ENCODE measurements around the gene LIPM.
A peak's percentile ranks its signal among the peaks of the same experiment; 100 is the strongest.
"Not testable (repeated sequence)": the region's sequence is repeated elsewhere in the genome, so short reads cannot be mapped to it uniquely, and the experiment has no call there.

LIPM gene

GRCh38 chr10:88835910-88836221 is 33.3 kb downstream of the LIPM start:
- no peak for DNase-seq (ENCODE audit: low read depth, low spot score)
- no peak overlapping the region for H3K27ac ChIP-seq

GRCh38 chr10:88837632-88838031 is 35.1 kb downstream of the LIPM start:
- DNase-seq (ENCODE audit: low read depth, low spot score): not testable (repeated sequence)

GRCh38 chr10:88838766-88839350 is 36.3 kb downstream of the LIPM start:
- H3K27ac ChIP-seq: no peak overlapping the region
- no peak for DNase-seq (ENCODE audit: low read depth, low spot score)

More at GRCh38 chr10:88837632-88838031, 35.1 kb downstream of the LIPM start:
- H3K27ac ChIP-seq: not testable (repeated sequence)

- H3K27ac ChIP-seq: no peak overlapping the region
- no peak for DNase-seq (ENCODE audit: low read depth, low spot score)
These were observed 37.6 kb downstream of the LIPM start for GRCh38 chr10:88840104-88840503.

- DNase-seq (ENCODE audit: low read depth, low spot score): no peak
- H3K27ac ChIP-seq: no peak overlapping the region
These were observed 38.4 kb downstream of the LIPM start for GRCh38 chr10:88840881-88841280.

- H3K27ac ChIP-seq: no peak overlapping the region
- no peak for DNase-seq (ENCODE audit: low read depth, low spot score)
These were observed 39.0 kb downstream of the LIPM start for GRCh38 chr10:88841316-88842111.

- no peak for DNase-seq (ENCODE audit: low read depth, low spot score)
- H3K27ac ChIP-seq: no peak overlapping the region
These were observed 40.6 kb downstream of the LIPM start for GRCh38 chr10:88843171-88843570.

GRCh38 chr10:88848499-88848898 is 46.0 kb downstream of the LIPM start:
- H3K27ac ChIP-seq: peak overlapping the region; percentile 80
- no peak for DNase-seq (ENCODE audit: low read depth, low spot score)

- DNase-seq (ENCODE audit: low read depth, low spot score): no peak
- H3K27ac ChIP-seq: peak overlapping the region; percentile 80
These were observed 46.7 kb downstream of the LIPM start for GRCh38 chr10:88849234-88849633.

GRCh38 chr10:88850712-88851111 is 48.2 kb downstream of the LIPM start:
- no peak for DNase-seq (ENCODE audit: low read depth, low spot score)
- peak overlapping the region; percentile 80 for H3K27ac ChIP-seq

GRCh38 chr10:88851706-88852105 is 49.2 kb downstream of the LIPM start, which contains the start of gene ANKRD22:
Gene ANKRD22, minus strand, starts transcription at chr10:88851844. Its CDS starts 237 bp downstream, at chr10:88851607.
- H3K27ac ChIP-seq: peak within 1 kb of the TSS; percentile 80
- peak; percentile 98 for DNase-seq (ENCODE audit: low read depth, low spot score)

- DNase-seq (ENCODE audit: low read depth, low spot score): no peak
- H3K27ac ChIP-seq: peak overlapping the region; percentile 80
These were observed 49.8 kb downstream of the LIPM start for GRCh38 chr10:88852327-88852726.

GRCh38 chr10:88853155-88853881 is 50.8 kb downstream of the LIPM start:
- no peak overlapping the region for H3K27ac ChIP-seq
- no peak for DNase-seq (ENCODE audit: low read depth, low spot score)

GRCh38 chr10:88854684-88855083 is 52.2 kb downstream of the LIPM start:
- DNase-seq (ENCODE audit: low read depth, low spot score): no peak
- H3K27ac ChIP-seq: no peak overlapping the region

- peak overlapping the region; percentile 50 for H3K27ac ChIP-seq
- no peak for DNase-seq (ENCODE audit: low read depth, low spot score)
These were observed 55.3 kb downstream of the LIPM start for GRCh38 chr10:88857831-88858230.

GRCh38 chr10:88858491-88858890 is 56.0 kb downstream of the LIPM start:
- H3K27ac ChIP-seq: peak overlapping the region; percentile 50
- DNase-seq (ENCODE audit: low read depth, low spot score): peak; percentile 67

- DNase-seq (ENCODE audit: low read depth, low spot score): no peak
- no peak overlapping the region for H3K27ac ChIP-seq
These were observed 58.5 kb downstream of the LIPM start for GRCh38 chr10:88861036-88861435.

- DNase-seq (ENCODE audit: low read depth, low spot score): no peak
- H3K27ac ChIP-seq: no peak overlapping the region
These were observed 62.8 kb downstream of the LIPM start for GRCh38 chr10:88865281-88865876.

- DNase-seq (ENCODE audit: low read depth, low spot score): no peak
- H3K27ac ChIP-seq: no peak overlapping the region
These were observed 63.9 kb downstream of the LIPM start for GRCh38 chr10:88866454-88866853.

- DNase-seq (ENCODE audit: low read depth, low spot score): no peak
- H3K27ac ChIP-seq: no peak overlapping the region
These were observed 67.6 kb downstream of the LIPM start for GRCh38 chr10:88870089-88870488.

All from epithelial cell of prostate (primary cell).